ENCODE results near the gene SKIDA1. TPM values are rescaled to one million over a fixed set of nuclear protein-coding genes. Genes with fewer than 3 reads are reported as not detected.

Gene SKIDA1
- total RNA-seq, 1 donor from 2014 or later = 127 TPM

GRCh38 chr10:21530641-21531040 is 5.2 kb upstream of the SKIDA1 start:
- Mint-ChIP-seq H3K9me3 (no peaks in the 10 kb centered on the region), H3K27ac (peak overlapping the region; percentile 3), H3K4me1 (peaks cover 32% of the 10 kb centered on the region), H3K36me3 (peaks cover 5% of the 10 kb centered on the region), H3K4me3 (no peak overlapping the region), H3K27me3 (ENCODE audit: insufficient read depth, low read depth) (peaks cover 2% of the 10 kb centered on the region)
- H3K4me3 ChIP-seq = peak overlapping the region; percentile 97
- no peaks in the 10 kb centered on the region for H3K9me3 ChIP-seq (ENCODE audit: low read depth)
- DNase-seq (ENCODE audit: low spot score) = no peak
- H3F3A ChIP-seq (ENCODE audit: low read depth) = peaks cover 87% of the 10 kb centered on the region
- peaks cover 44% of the 10 kb centered on the region for H3K4me1 ChIP-seq
- peak overlapping the region; percentile 83 for H3K4me2 ChIP-seq
- H3K36me3 ChIP-seq = no peaks in the 10 kb centered on the region
- no peaks in the 10 kb centered on the region for H3K27me3 ChIP-seq
- no peak overlapping the region for H2AFZ ChIP-seq (replicated peaks)
- peak overlapping the region; percentile 99 for H3K27ac ChIP-seq
- peaks cover 11% of the 10 kb centered on the region for H4K20me1 ChIP-seq (ENCODE audit: low read depth)
- TF ChIP-seq EZH2phosphoT487 (IDR thresholded peaks at IDR 0.05) = no peak
- TF ChIP-seq CTCF (IDR thresholded peaks at IDR 0.05) = no peak
- TF ChIP-seq EZH2 (IDR thresholded peaks at IDR 0.05) = no peak
- H3K9ac ChIP-seq = no peak overlapping the region
- H3K79me2 ChIP-seq (ENCODE audit: low read depth) = peaks cover 95% of the 10 kb centered on the region

- DNase-seq (ENCODE audit: low spot score) = no peak
Observed at GRCh38 chr10:21530168-21530567, 4.7 kb upstream of the SKIDA1 start.

GRCh38 chr10:21529032-21529910 is 3.8 kb upstream of the SKIDA1 start:
- Mint-ChIP-seq H3K4me3 (peak overlapping the region; percentile 97), H3K9me3 (no peaks in the 10 kb centered on the region), H3K27ac (peak overlapping the region; percentile 99), H3K4me1 (peaks cover 29% of the 10 kb centered on the region), H3K36me3 (peaks cover 5% of the 10 kb centered on the region), H3K27me3 (ENCODE audit: insufficient read depth, low read depth) (peaks cover 3% of the 10 kb centered on the region)
- Histone ChIP-seq H3K79me2 (ENCODE audit: low read depth) (peaks cover 95% of the 10 kb centered on the region), H3K4me2 (peak overlapping the region; percentile 83), H3K4me1 (peaks cover 41% of the 10 kb centered on the region), H3K9ac (peak overlapping the region; percentile 95), H3F3A (ENCODE audit: low read depth) (peaks cover 95% of the 10 kb centered on the region), H3K27ac (peak overlapping the region; percentile 99), H3K9me3 (ENCODE audit: low read depth) (no peaks in the 10 kb centered on the region), H2AFZ (replicated peaks) (no peak overlapping the region), H3K27me3 (no peaks in the 10 kb centered on the region), H3K36me3 (no peaks in the 10 kb centered on the region), H4K20me1 (ENCODE audit: low read depth) (peaks cover 4% of the 10 kb centered on the region), H3K4me3 (peak overlapping the region; percentile 97)
- TF ChIP-seq EZH2phosphoT487 (IDR thresholded peaks at IDR 0.05) (no peak), EZH2 (IDR thresholded peaks at IDR 0.05) (no peak), CTCF (IDR thresholded peaks at IDR 0.05) (no peak)
- DNase-seq (ENCODE audit: low spot score) = peak; percentile 76

More at GRCh38 chr10:21530168-21530567, 4.7 kb upstream of the SKIDA1 start:
- no peak overlapping the region for H3K9ac ChIP-seq
- H3K4me1 Mint-ChIP-seq = peaks cover 29% of the 10 kb centered on the region
- TF ChIP-seq CTCF (IDR thresholded peaks at IDR 0.05) (no peak), EZH2phosphoT487 (IDR thresholded peaks at IDR 0.05) (no peak)
- peaks cover 41% of the 10 kb centered on the region for H3K4me1 ChIP-seq
- H3K4me3 ChIP-seq = peak overlapping the region; percentile 97
- peaks cover 4% of the 10 kb centered on the region for H3K27me3 Mint-ChIP-seq (ENCODE audit: insufficient read depth, low read depth)
- H3K4me3 Mint-ChIP-seq = no peak overlapping the region
- H3F3A ChIP-seq (ENCODE audit: low read depth) = peaks cover 87% of the 10 kb centered on the region
- no peaks in the 10 kb centered on the region for H3K27me3 ChIP-seq
- peak overlapping the region; percentile 83 for H3K4me2 ChIP-seq
- no peaks in the 10 kb centered on the region for H3K9me3 Mint-ChIP-seq
- H2AFZ ChIP-seq (replicated peaks) = no peak overlapping the region
- H3K9me3 ChIP-seq (ENCODE audit: low read depth) = no peaks in the 10 kb centered on the region
- peaks cover 6% of the 10 kb centered on the region for H4K20me1 ChIP-seq (ENCODE audit: low read depth)
- H3K79me2 ChIP-seq (ENCODE audit: low read depth) = peaks cover 95% of the 10 kb centered on the region
- peaks cover 5% of the 10 kb centered on the region for H3K36me3 Mint-ChIP-seq
- H3K27ac ChIP-seq = peak overlapping the region; percentile 99
- H3K36me3 ChIP-seq = no peaks in the 10 kb centered on the region
- no peak overlapping the region for H3K27ac Mint-ChIP-seq

All from neural progenitor cell (in vitro differentiated cells).